IMR-90 (cell line): ENCODE results near the gene OPCML. TPM values are rescaled to one million over a fixed set of nuclear protein-coding genes. Genes with fewer than 3 reads are reported as not detected.

Experiments
- ATAC-seq: fragments of 200-7000 bp; cut with Tn5 transposase; 2 replicates; pipeline ENCODE4 v1.9.1; 2020; ENCODE audit warnings: low read depth, mild to moderate bottlenecking, moderate library complexity
- BruUV-seq: library from RNA; stranded (reverse); fragments of 400-500 nt; replicated peaks from 2 replicates; lab custom pipeline; 2021; lab: Mats Ljungman, UMichigan
- CTCF ChIA-PET: fragments of 300-600 bp; formaldehyde crosslinking; extraction: SDS; loops from one replicate; lab custom pipeline; 2021; ENCODE audit warnings: antibody characterized with exemption; lab: Yijun Ruan, JAX
- POLR2A ChIA-PET: fragments of 300-600 bp; sonication (Branson Sonifier 250); formaldehyde crosslinking; loops from one replicate; lab custom pipeline; 2022; ENCODE audit warnings: antibody characterized with exemption; ENCODE audit not compliant: unreplicated experiment; lab: Charles Lee
- DNase-seq: peaks from one replicate; pipeline ENCODE4 v3.0.0; 2013
- H2AFZ ChIP-seq: replicated peaks from 2 replicates; pipeline ENCODE3; 2013; ENCODE audit warnings: low read length, mild to moderate bottlenecking; ENCODE audit not compliant: poor library complexity
- H2AK5ac ChIP-seq: 2 replicates; pipeline ENCODE4 v1.6.1; 2013; ENCODE audit warnings: low read depth, low read length, inconsistent platforms
- H2AK9ac ChIP-seq: replicated peaks from 2 replicates; pipeline ENCODE3; 2013; ENCODE audit warnings: mild to moderate bottlenecking, low read depth, low read length, moderate library complexity; ENCODE audit not compliant: poor library complexity
- H2BK120ac ChIP-seq: 2 replicates; pipeline ENCODE4 v1.6.1; 2013; ENCODE audit warnings: low read depth, low read length, inconsistent platforms
- H2BK15ac ChIP-seq: 3 replicates; pipeline ENCODE4 v1.6.1; 2013; ENCODE audit warnings: low read depth, low read length, inconsistent platforms
- H2BK20ac ChIP-seq: 2 replicates; pipeline ENCODE4 v1.6.1; 2013; ENCODE audit warnings: low read depth, mild to moderate bottlenecking, inconsistent platforms, low read length, moderate library complexity
- H2BK5ac ChIP-seq: 2 replicates; pipeline ENCODE4 v1.6.1; 2013; ENCODE audit warnings: mild to moderate bottlenecking, low read depth, low read length, inconsistent platforms; ENCODE audit not compliant: poor library complexity, severe bottlenecking
- H3K14ac ChIP-seq: replicated peaks from 2 replicates; pipeline ENCODE4 v1.6.1; 2013; ENCODE audit warnings: low read depth, low read length, inconsistent platforms
- H3K18ac ChIP-seq: 2 replicates; pipeline ENCODE4 v1.6.1; 2013; ENCODE audit warnings: low read depth, low read length, control low read depth
- H3K23ac ChIP-seq: 2 replicates; pipeline ENCODE4 v1.6.1; 2013; ENCODE audit warnings: low read depth, low read length, inconsistent platforms
- H3K27ac ChIP-seq: 2 replicates; pipeline ENCODE4 v1.5.1; 2013; ENCODE audit warnings: mild to moderate bottlenecking, control low read depth, low read length; ENCODE audit not compliant: insufficient read depth
- H3K27me3 ChIP-seq: 2 replicates; pipeline ENCODE4 v1.6.1; 2013; ENCODE audit warnings: low read length; ENCODE audit not compliant: control insufficient read depth, insufficient read depth
- H3K36me3 ChIP-seq: 2 replicates; pipeline ENCODE4 v1.6.1; 2013; ENCODE audit warnings: low read length, mixed read lengths; ENCODE audit not compliant: control insufficient read depth, insufficient read depth
- H3K4ac ChIP-seq: 2 replicates; pipeline ENCODE4 v1.6.1; 2013; ENCODE audit warnings: low read depth, low read length, inconsistent platforms
- H3K4me1 ChIP-seq: 2 replicates; pipeline ENCODE4 v1.6.1; 2013; ENCODE audit warnings: low read length, mixed read lengths; ENCODE audit not compliant: control insufficient read depth, insufficient read depth
- H3K4me2 ChIP-seq: 2 replicates; pipeline ENCODE4 v1.6.1; 2013; ENCODE audit warnings: low read depth, mild to moderate bottlenecking, control low read depth, low read length, moderate library complexity
- H3K4me3 ChIP-seq: 2 replicates; pipeline ENCODE4 v1.5.1; 2013; ENCODE audit warnings: low read depth, mild to moderate bottlenecking, control low read depth, low read length, moderate library complexity; ENCODE audit not compliant: insufficient read depth
- H3K56ac ChIP-seq: 2 replicates; pipeline ENCODE4 v1.6.1; 2013; ENCODE audit warnings: low read length, inconsistent platforms; ENCODE audit not compliant: insufficient read depth; ENCODE audit errors: extremely low read depth
- H3K79me1 ChIP-seq, 2 experiments: 2 replicates each; pipeline ENCODE4 v1.6.1; 2013; ENCODE audit warnings: low read length in 2 of 2, inconsistent platforms in 1 of 2, low read depth in 1 of 2
- H3K9ac ChIP-seq: 2 replicates; pipeline ENCODE4 v1.6.1; 2013; ENCODE audit warnings: low read depth, low read length, control low read depth
- H3K9me1 ChIP-seq: 2 replicates; pipeline ENCODE4 v1.6.1; 2013; ENCODE audit warnings: low read length, inconsistent platforms; ENCODE audit not compliant: insufficient read depth
- H3K9me3 ChIP-seq: 2 replicates; pipeline ENCODE4 v1.6.1; 2013; ENCODE audit warnings: low read length; ENCODE audit not compliant: control insufficient read depth, insufficient read depth
- H4K20me1 ChIP-seq: 2 replicates; pipeline ENCODE4 v1.6.1; 2013; ENCODE audit warnings: low read length, inconsistent platforms; ENCODE audit not compliant: insufficient read depth
- H4K5ac ChIP-seq: 2 replicates; pipeline ENCODE4 v1.6.1; 2013; ENCODE audit warnings: mild to moderate bottlenecking, low read depth, low read length, control low read depth
- H4K8ac ChIP-seq, 2 experiments: 2 replicates each; pipeline ENCODE4 v1.6.1; 2013; ENCODE audit warnings: low read depth in 2 of 2, low read length in 2 of 2, control low read depth in 1 of 2, inconsistent platforms in 1 of 2
- H4K91ac ChIP-seq: 2 replicates; pipeline ENCODE4 v1.6.1; 2013; ENCODE audit warnings: low read depth, low read length, inconsistent platforms; ENCODE audit not compliant: insufficient read depth
- CEBPB ChIP-seq: IDR thresholded peaks from 2 replicates; pipeline ENCODE4 v1.6.1; 2012; ENCODE audit warnings: low read depth, low read length, improper control_type of control experiment
- CTCF ChIP-seq: conservative IDR thresholded peaks from 2 replicates; pipeline ENCODE4 v1.5.1; 2012; ENCODE audit warnings: mild to moderate bottlenecking, low read depth, low read length, improper control_type of control experiment
- ELK1 ChIP-seq: fragments of 150-350 bp; IDR thresholded peaks from 2 replicates; pipeline ENCODE4 v1.6.1; 2016; ENCODE audit warnings: low read depth, mild to moderate bottlenecking, low read length, moderate library complexity, borderline replicate concordance
- MAZ ChIP-seq: IDR thresholded peaks from 2 replicates; pipeline ENCODE4 v1.6.1; 2012; ENCODE audit warnings: low read depth, mild to moderate bottlenecking, low read length, improper control_type of control experiment, moderate library complexity, borderline replicate concordance
- MXI1 ChIP-seq: IDR thresholded peaks from 2 replicates; pipeline ENCODE4 v1.6.1; 2012; ENCODE audit warnings: low read depth, mild to moderate bottlenecking, low read length, moderate library complexity, borderline replicate concordance
- POLR2A ChIP-seq: IDR thresholded peaks from 2 replicates; pipeline ENCODE4 v1.6.1; 2012; ENCODE audit warnings: mild to moderate bottlenecking, low read depth, low read length
- RAD21 ChIP-seq: IDR thresholded peaks from 2 replicates; pipeline ENCODE4 v1.6.1; 2012; ENCODE audit warnings: low read length, improper control_type of control experiment
- RCOR1 ChIP-seq: IDR thresholded peaks from 2 replicates; pipeline ENCODE4 v1.6.1; 2012; ENCODE audit warnings: mild to moderate bottlenecking, low read length, improper control_type of control experiment; ENCODE audit not compliant: insufficient replicate concordance
- USF2 ChIP-seq: fragments of 150-350 bp; IDR thresholded peaks from 2 replicates; pipeline ENCODE4 v1.6.1; 2017; ENCODE audit warnings: mild to moderate bottlenecking, antibody characterized with exemption, low read length, low read depth
- WGBS, 2 experiments: methylation state at CpG; one replicate each; pipeline versions ENCODE4 v1.1.5 to v1.1.7; 2013; ENCODE audit warnings: missing lambda C conversion rate in 2 of 2; ENCODE audit not compliant: insufficient read length in 1 of 2; ENCODE audit errors: extremely low coverage in 2 of 2; 5-methylcytosine and 5-hydroxymethylcytosine counted together
- dilution Hi-C: fragments of 300-500 bp; cut with HindIII; formaldehyde crosslinking; loops from one replicate; pipeline ENCODE4 v1.14.3; 2018; ENCODE audit warnings: low sequenced_read_pairs; ENCODE audit not compliant: unreplicated experiment
- in situ Hi-C: fragments of 300-500 bp; cut with MboI; formaldehyde crosslinking; loops from 3 replicates; pipeline ENCODE4 v1.14.3; 2019; ENCODE audit warnings: low sequenced_read_pairs, inconsistent platforms, mixed read lengths
- intact Hi-C: fragments of 100-400 bp; cut with micrococcal nuclease; formaldehyde crosslinking; loops from 2 replicates; pipeline ENCODE4 v1.10.0; 2022
- polyA plus RNA-seq, 3 experiments: library from polyadenylated mRNA; depleted of rRNA; stranded (reverse); fragments of >200 nt; gene quantifications; 2 replicates each; pipeline ENCODE4 v1.2.3, GENCODE V29; 2012; ENCODE audit warnings: low replicate concordance in 1 of 3
- total RNA-seq: library from RNA; depleted of rRNA; stranded (reverse); fragments of >200 nt; gene quantifications from 2 replicates; pipeline ENCODE4 v1.2.3, GENCODE V29; 2012

The OPCML gene
- total and polyA plus RNA-seq, 2 of the 4 experiments (the other 2 are of a cell fraction): under 0.01 to 2.6 TPM

- Histone ChIP-seq H3K9ac (no peak overlapping the region), H3K18ac (no peak overlapping the region), H3K9me1 (no peaks in the 10 kb centered on the region), H3K36me3 (no peaks in the 10 kb centered on the region), H3K27me3 (no peaks in the 10 kb centered on the region), H4K5ac (no peak overlapping the region), H3K23ac (no peak overlapping the region), H4K20me1 (no peaks in the 10 kb centered on the region), H3K79me1 (no peaks in the 10 kb centered on the region), H2AFZ (no peak overlapping the region), H2BK5ac (no peak overlapping the region), H2BK120ac (no peak overlapping the region), H3K9me3 (peaks cover 60% of the 10 kb centered on the region), H4K8ac (no peak overlapping the region), H3K56ac (no peak overlapping the region), H2AK9ac (no peak overlapping the region), H3K4me3 (no peak overlapping the region), H4K91ac (no peak overlapping the region), H3K4ac (no peak overlapping the region), H2BK20ac (no peak overlapping the region), H3K14ac (no peak overlapping the region), H3K4me2 (no peak overlapping the region), H3K4me1 (no peaks in the 10 kb centered on the region), H2AK5ac (no peak overlapping the region), H2BK15ac (no peak overlapping the region), H3K27ac (no peak overlapping the region)
- intact Hi-C loops (no loop called here), in situ Hi-C loops (no loop called here), dilution Hi-C loops (no loop called here)
- no TSS peak for BruUV-seq
- no peak for ATAC-seq
- 63% methylated on average over 4 of the region's 7 CpGs; no CpG with 5 or more reads in 1 of the 2 experiments for WGBS, 2 experiments
- no peak for DNase-seq
- TF ChIP-seq MAZ (no peak), RCOR1 (no peak), CTCF (no peak), USF2 (no peak), RAD21 (no peak), ELK1 (no peak), CEBPB (no peak), POLR2A (no peak), MXI1 (no peak)
- ChIA-PET CTCF (no interaction called here), POLR2A (no interaction called here)
Observed at GRCh38 chr11:133548641-133549040, 16.3 kb upstream of the OPCML start.
